A549 (cell line): Measurements from ENCODE around the gene TEX47. TPM values are rescaled to one million over a fixed set of nuclear protein-coding genes. Genes with fewer than 3 reads are reported as not detected.

Source experiments
- ATAC-seq, 2 experiments: fragments of 200-7000 bp in 1 of 2; fragments of >200 bp in 1 of 2; cut with Nextera tagmentation in 1 of 2; cut with Tn5 transposase in 1 of 2; 3 replicates each; pipeline versions ENCODE4 v1.8.0 to v1.9.1; 2018 to 2020; ENCODE audit warnings: mild to moderate bottlenecking in 1 of 2, moderate library complexity in 1 of 2
- CTCF ChIA-PET: fragments of 300-600 bp; sonication (Branson Sonifier 250); formaldehyde crosslinking; extraction: SDS; loops from one replicate; lab custom pipeline; 2021; ENCODE audit warnings: antibody characterized with exemption, inconsistent platforms; lab: Yijun Ruan, JAX
- POLR2A ChIA-PET: fragments of 350-600 bp; formaldehyde crosslinking; extraction: SDS; loops from one replicate; lab custom pipeline; 2021; ENCODE audit warnings: antibody characterized with exemption, inconsistent platforms; lab: Yijun Ruan, JAX
- DNase-seq, 2 experiments: peaks; one replicate each; pipeline versions ENCODE4 v3.0.0 to v3.0.0-alpha.2; 2011 to 2016; ENCODE audit warnings: low read depth in 1 of 2, low spot score in 1 of 2
- FAIRE-seq: peaks from 2 replicates; lab custom pipeline; 2011; peaks lifted over from hg19 to GRCh38; lab: Jason Lieb, UNC
- H3K27ac ChIP-seq, 2 experiments: fragments of >200 bp; sonication (Bioruptor Twin); formaldehyde crosslinking; 3 replicates each; pipeline ENCODE4 v1.5.1; 2016 to 2017
- H3K4me1 ChIP-seq: fragments of >200 bp; sonication (Bioruptor Twin); formaldehyde crosslinking; 3 replicates; pipeline ENCODE4 v1.6.1; 2016
- H3K4me2 ChIP-seq: fragments of >200 bp; sonication (Bioruptor Twin); formaldehyde crosslinking; 3 replicates; pipeline ENCODE4 v1.6.1; 2016
- H3K4me3 ChIP-seq: fragments of >200 bp; sonication (Bioruptor Twin); formaldehyde crosslinking; 3 replicates; pipeline ENCODE4 v1.5.1; 2016
- H3K9me3 ChIP-seq: fragments of >200 bp; sonication (Bioruptor Twin); formaldehyde crosslinking; 3 replicates; pipeline ENCODE4 v1.6.1; 2016
- BHLHE40 ChIP-seq: IDR thresholded peaks from 2 replicates; pipeline ENCODE4 v1.6.1; 2012; ENCODE audit warnings: low read depth, low read length, inconsistent platforms
- CBX2 ChIP-seq: fragments of 200-600 bp; sonication (generic); IDR thresholded peaks from 2 replicates; pipeline ENCODE4 v1.6.1; 2016; ENCODE audit warnings: low read depth, mild to moderate bottlenecking, borderline replicate concordance
- CEBPB ChIP-seq, 2 experiments: fragments of >200 bp in 1 of 2; sonication (Bioruptor Twin) in 1 of 2; formaldehyde crosslinking in 1 of 2; IDR thresholded peaks; 2 replicates each; pipeline ENCODE4 v1.6.1; 2012 to 2016
- GATA3 ChIP-seq: IDR thresholded peaks from 2 replicates; pipeline ENCODE4 v1.6.1; 2012; ENCODE audit warnings: borderline replicate concordance
- HEYL ChIP-seq: fragments of 250-450 bp; sonication (Bioruptor Pico); IDR thresholded peaks from 2 replicates; pipeline ENCODE4 v1.8.0; 2021; ENCODE audit warnings: mild to moderate bottlenecking, moderate library complexity
- HOXB13 ChIP-seq: fragments of 250-450 bp; sonication (Bioruptor Pico); IDR thresholded peaks from 2 replicates; pipeline ENCODE4 v1.5.0; 2020; ENCODE audit warnings: low read depth, mild to moderate bottlenecking, moderate library complexity
- HOXB5 ChIP-seq: fragments of 250-450 bp; sonication (Bioruptor Pico); IDR thresholded peaks from 2 replicates; pipeline ENCODE4 v1.5.0; 2020; ENCODE audit warnings: mild to moderate bottlenecking, moderate library complexity
- MAX ChIP-seq: IDR thresholded peaks from 2 replicates; pipeline ENCODE4 v1.6.1; 2012
- MAZ ChIP-seq: fragments of 150-350 bp; IDR thresholded peaks from 2 replicates; pipeline ENCODE4 v1.6.1; 2014; ENCODE audit warnings: antibody characterized with exemption, low read depth, low read length, borderline replicate concordance
- PBX3 ChIP-seq: IDR thresholded peaks from 2 replicates; pipeline ENCODE4 v1.6.1; 2012
- RARB ChIP-seq: fragments of 250-450 bp; sonication (Bioruptor Pico); IDR thresholded peaks from 2 replicates; pipeline ENCODE4 v1.8.0; 2021; ENCODE audit warnings: mild to moderate bottlenecking, moderate library complexity
- REST ChIP-seq: fragments of 200-600 bp; sonication (generic); IDR thresholded peaks from 2 replicates; pipeline ENCODE4 v1.6.1; 2016; ENCODE audit warnings: antibody characterized with exemption, mild to moderate bottlenecking, moderate library complexity
- SREBF2 ChIP-seq: fragments of 450-650 bp; IDR thresholded peaks from 2 replicates; pipeline ENCODE4 v1.6.1; 2014; ENCODE audit warnings: mild to moderate bottlenecking, moderate library complexity
- TP53 ChIP-seq: fragments of 250-450 bp; sonication (Bioruptor Pico); IDR thresholded peaks from 2 replicates; pipeline ENCODE4 v1.5.0; 2021; ENCODE audit warnings: mild to moderate bottlenecking, moderate library complexity
- ZC3H11A ChIP-seq: fragments of 450-650 bp; IDR thresholded peaks from 2 replicates; pipeline ENCODE4 v1.6.1; 2014; ENCODE audit warnings: antibody characterized with exemption, mild to moderate bottlenecking
- WGBS: methylation state at CpG from one replicate; pipeline ENCODE4 v1.1.6; 2017; ENCODE audit errors: missing lambda C conversion rate; 5-methylcytosine and 5-hydroxymethylcytosine counted together
- polyA plus RNA-seq, 4 experiments: library from polyadenylated mRNA; depleted of rRNA in 3 of 4; stranded (reverse); fragments of >200 nt; fragmentation: RNase III in 1 of 4; extraction: RNeasy Plus Mini Kit Qiagen cat#74134 plus additional on column Dnase treatment in 1 of 4; gene quantifications; 2 replicates in 3 of 4; 3 replicates in 1 of 4; pipeline ENCODE4 v1.2.3, GENCODE V29; 2011 to 2017

The TEX47 gene
- polyA plus RNA-seq, 2 of the 4 experiments (the other 2 are of a cell fraction): not detected

- CTCF ChIA-PET: no interaction called here
- Histone ChIP-seq H3K27ac (no peak overlapping the region), H3K4me1 (no peaks in the 10 kb centered on the region), H3K4me2 (no peak overlapping the region), H3K9me3 (no peaks in the 10 kb centered on the region), H3K4me3 (no peak overlapping the region)
- no peak for FAIRE-seq
- ATAC-seq: no peak
- POLR2A ChIA-PET: no interaction called here
- TF ChIP-seq REST (no peak), BHLHE40 (no peak)
- no peak for DNase-seq
Measured at GRCh38 chr7:88818552-88818951, 23.0 kb upstream of the TEX47 start.

GRCh38 chr7:88806280-88807037 lies 10.9 kb upstream of the TEX47 start:
- H3K9me3 ChIP-seq: no peaks in the 10 kb centered on the region
- DNase-seq: no peak
- H3K4me3 ChIP-seq: no peak overlapping the region
- CTCF ChIA-PET: interaction anchor here (1.0 kb wide), 1 partner anchor 27 kb away, joined by 3 read pairs; no protein-coding TSS in a partner anchor
- H3K4me2 ChIP-seq: no peak overlapping the region
- TF ChIP-seq CEBPB (IDR thresholded peaks at IDR 0.05) (no peak), SREBF2 (no peak), HOXB5 (CRISPR knock-in tag) (no peak), ZC3H11A (no peak), CBX2 (no peak), HEYL (CRISPR knock-in tag) (no peak), MAZ (no peak), REST (no peak), TP53 (CRISPR knock-in tag) (no peak), HOXB13 (CRISPR knock-in tag) (no peak), GATA3 (no peak), RARB (no peak), PBX3 (no peak), MAX (no peak)
- TF ChIP-seq, all 56 proteins: peak for 0
- FAIRE-seq (no peak), ATAC-seq (no peak)
- no peak overlapping the region for H3K27ac ChIP-seq
- 5% methylated on average over 2 of the region's 2 CpGs for WGBS
- POLR2A ChIA-PET: no interaction called here
- no peaks in the 10 kb centered on the region for H3K4me1 ChIP-seq
